Cardiac muscle cell (in vitro differentiated cells and primary cell): ENCODE results near the gene CSNK2A1. TPM values are rescaled to one million over a fixed set of nuclear protein-coding genes. Genes with fewer than 3 reads are reported as not detected.
"Not testable (repeated sequence)": the region's sequence is repeated elsewhere in the genome, so short reads cannot be mapped to it uniquely, and the experiment has no call there.

ENCODE experiments used
- DNase-seq, 2 donors: peaks; one replicate each; pipeline versions ENCODE4 v3.0.0 to v3.0.0-alpha.2; 2010 to 2017; ENCODE audit warnings: low read depth in 1 of 2, low spot score in 1 of 2
- H3K27ac ChIP-seq: fragments of 200-600 bp; sonication (generic); 2 replicates; pipeline ENCODE4 v1.5.1; 2016
- H3K27me3 ChIP-seq: fragments of 200-600 bp; sonication (generic); 2 replicates; pipeline ENCODE4 v1.6.0; 2016; ENCODE audit warnings: control low read depth
- H3K36me3 ChIP-seq: fragments of 200-600 bp; sonication (generic); 2 replicates; pipeline ENCODE4 v1.5.1; 2016; ENCODE audit warnings: control low read depth
- H3K4me1 ChIP-seq: fragments of 200-600 bp; sonication (generic); 2 replicates; pipeline ENCODE4 v1.8.1; 2017; ENCODE audit warnings: low read depth, mild to moderate bottlenecking, mixed run types
- H3K4me3 ChIP-seq: fragments of 200-600 bp; sonication (generic); 2 replicates; pipeline ENCODE4 v1.5.1; 2016; ENCODE audit warnings: mild to moderate bottlenecking
- H3K9me3 ChIP-seq: fragments of 200-600 bp; sonication (generic); 2 replicates; pipeline ENCODE4 v1.5.1; 2017; ENCODE audit warnings: low read depth, mild to moderate bottlenecking, control low read depth
- CTCF ChIP-seq: IDR thresholded peaks from 2 replicates; pipeline ENCODE4 v1.5.1; 2012; ENCODE audit warnings: low read depth, mild to moderate bottlenecking, low read length
- polyA plus RNA-seq: library from polyadenylated mRNA; unstranded; fragments of >200 nt; fragmentation: Nextera tagmentation; extraction: Ambion mirVana; gene quantifications from 2 replicates; pipeline ENCODE4 v1.2.1, GENCODE V29; 2016
- total RNA-seq: library from RNA; depleted of rRNA; stranded (reverse); fragments of >200 nt; gene quantifications from 2 replicates; pipeline ENCODE4 v1.2.3, GENCODE V29; 2016

Gene CSNK2A1
- total and polyA plus RNA-seq, 2 experiments from 2014 or later, result 74.8 to 189 TPM

GRCh38 chr20:480044-480443, 63.5 kb downstream of the CSNK2A1 start:
- peaks cover 44% of the 10 kb centered on the region for H3K36me3 ChIP-seq

GRCh38 chr20:479487-479886, 64.1 kb downstream of the CSNK2A1 start:
- no peak for TF ChIP-seq CTCF
- Histone ChIP-seq H3K27me3 (no peaks in the 10 kb centered on the region), H3K4me1 (no peaks in the 10 kb centered on the region), H3K36me3 (peaks cover 41% of the 10 kb centered on the region), H3K9me3 (no peaks in the 10 kb centered on the region), H3K4me3 (no peak overlapping the region), H3K27ac (no peak overlapping the region)
- peak in 1 of 2 donors; percentile 20 for DNase-seq

More at GRCh38 chr20:480044-480443, 63.5 kb downstream of the CSNK2A1 start:
- Histone ChIP-seq H3K4me1 (no peaks in the 10 kb centered on the region), H3K9me3 (no peaks in the 10 kb centered on the region), H3K27ac (no peak overlapping the region), H3K4me3 (no peak overlapping the region), H3K27me3 (no peaks in the 10 kb centered on the region)
- DNase-seq, result no peak
- no peak for TF ChIP-seq CTCF

GRCh38 chr20:478949-479429, 64.6 kb downstream of the CSNK2A1 start:
- no peak overlapping the region for H3K27ac ChIP-seq
- no peaks in the 10 kb centered on the region for H3K27me3 ChIP-seq
- TF ChIP-seq CTCF, result peak; percentile 56
- no peaks in the 10 kb centered on the region for H3K4me1 ChIP-seq
- H3K4me3 ChIP-seq, result no peak overlapping the region
- H3K9me3 ChIP-seq, result no peaks in the 10 kb centered on the region
- DNase-seq, result peak; percentile 65 to 76
- peaks cover 36% of the 10 kb centered on the region for H3K36me3 ChIP-seq

GRCh38 chr20:478010-478948, 65.3 kb downstream of the CSNK2A1 start:
- no peaks in the 10 kb centered on the region for H3K27me3 ChIP-seq
- peaks cover 31% of the 10 kb centered on the region for H3K36me3 ChIP-seq
- peak in 1 of 2 donors; percentile 84 for DNase-seq
- TF ChIP-seq CTCF, result no peak
- H3K27ac ChIP-seq, result no peak overlapping the region
- no peaks in the 10 kb centered on the region for H3K9me3 ChIP-seq
- no peaks in the 10 kb centered on the region for H3K4me1 ChIP-seq
- H3K4me3 ChIP-seq, result no peak overlapping the region

GRCh38 chr20:476561-477249, 66.9 kb downstream of the CSNK2A1 start:
- H3K4me1 ChIP-seq, DNase-seq, H3K9me3 ChIP-seq, H3K27me3 ChIP-seq, H3K27ac ChIP-seq, H3K4me3 ChIP-seq: not testable (repeated sequence)
- H3K36me3 ChIP-seq, result peaks cover 15% of the 10 kb centered on the region
